NCI-H748 (cell line): ENCODE data around the gene GPR183.

Experiments
- DNase-seq: peaks from one replicate; lab custom pipeline; 2025; ENCODE audit not compliant: unreplicated experiment; lab: John Stamatoyannopoulos, UW

The GPR183 gene

GRCh38 chr13:99296398-99296797, 10.8 kb downstream of the GPR183 start:
- no peak for DNase-seq

- peak; percentile 29 for DNase-seq
Measured at GRCh38 chr13:99295488-99296252, 11.5 kb downstream of the GPR183 start.

GRCh38 chr13:99294958-99295357, 12.2 kb downstream of the GPR183 start:
- no peak for DNase-seq

GRCh38 chr13:99294198-99294597, 13.0 kb downstream of the GPR183 start:
- DNase-seq, result no peak

GRCh38 chr13:99293178-99293577, 14.0 kb downstream of the GPR183 start:
- no peak for DNase-seq

DNA sequence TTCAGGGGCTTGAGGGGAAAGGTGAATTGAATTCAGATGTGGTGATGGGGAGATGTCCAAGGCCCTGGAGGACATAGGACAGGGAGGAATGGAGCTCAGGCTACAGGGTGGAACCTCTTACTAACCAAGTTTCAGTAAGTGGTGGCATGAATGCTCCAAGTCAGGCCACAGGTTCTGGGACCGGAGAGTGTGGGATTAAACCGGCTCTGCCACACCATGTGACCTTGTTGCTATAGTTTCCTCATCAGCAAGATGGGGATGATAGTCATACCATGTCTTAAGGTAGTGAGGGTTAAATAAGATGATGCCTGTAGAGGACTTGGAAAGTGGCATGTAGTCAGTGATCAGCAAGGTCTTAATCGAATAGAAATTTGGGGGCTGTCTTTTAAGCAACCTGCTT, 16.3 kb downstream of the GPR183 start:
- no peak for DNase-seq

DNA sequence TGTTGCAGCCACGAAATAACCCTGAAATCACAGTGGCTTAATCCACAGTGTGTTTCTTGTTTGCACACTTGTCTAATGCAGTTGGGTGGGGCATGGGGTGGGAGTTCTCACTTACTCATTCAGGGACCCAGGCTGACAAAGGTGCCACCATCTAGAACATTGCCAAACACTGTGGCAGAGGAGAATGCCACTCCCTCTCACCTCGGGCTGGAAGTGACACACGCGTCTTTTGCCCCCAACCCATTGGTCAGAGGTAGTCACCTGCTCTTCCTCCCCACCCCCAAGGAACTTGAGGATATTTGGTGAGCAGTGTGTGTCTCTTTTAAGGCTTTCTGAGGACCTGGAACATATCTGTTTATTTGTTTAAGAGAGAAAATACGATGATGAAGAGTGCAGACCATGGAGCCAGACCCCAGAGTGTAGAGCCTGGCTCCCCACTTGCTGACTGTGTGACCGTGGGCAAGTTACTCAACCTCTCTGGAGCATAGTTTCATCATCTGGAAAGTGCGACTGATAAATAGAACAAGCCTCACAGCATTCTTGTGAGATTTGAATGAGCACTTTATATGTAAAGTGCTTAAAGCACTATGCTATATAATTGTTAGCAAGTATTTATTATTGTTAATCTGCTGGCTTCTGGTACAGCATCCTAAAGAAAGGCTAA, 17.4 kb downstream of the GPR183 start:
- DNase-seq, result no peak

DNA sequence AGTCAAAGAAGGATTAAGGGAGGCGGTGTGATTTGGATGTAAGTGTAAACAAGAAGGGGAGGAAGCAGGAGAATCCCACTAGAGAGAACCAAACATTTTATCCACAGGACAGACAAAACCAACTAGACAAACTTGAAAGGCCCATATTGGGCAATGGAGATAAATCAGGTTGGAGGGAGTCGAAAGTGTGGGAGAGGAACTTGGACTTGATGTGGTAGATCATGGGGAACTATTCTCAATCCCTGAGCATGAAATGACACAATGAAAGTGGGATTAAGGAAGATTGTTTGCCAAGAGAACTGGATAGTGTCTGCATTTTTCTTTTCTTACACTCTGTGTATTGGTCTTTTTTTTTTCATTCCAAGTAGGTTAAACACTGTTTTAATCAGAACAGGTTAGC, 17.9 kb downstream of the GPR183 start:
- DNase-seq, result no peak

GRCh38 chr13:99288089-99288488, 19.1 kb downstream of the GPR183 start:
- DNase-seq, result no peak

DNA sequence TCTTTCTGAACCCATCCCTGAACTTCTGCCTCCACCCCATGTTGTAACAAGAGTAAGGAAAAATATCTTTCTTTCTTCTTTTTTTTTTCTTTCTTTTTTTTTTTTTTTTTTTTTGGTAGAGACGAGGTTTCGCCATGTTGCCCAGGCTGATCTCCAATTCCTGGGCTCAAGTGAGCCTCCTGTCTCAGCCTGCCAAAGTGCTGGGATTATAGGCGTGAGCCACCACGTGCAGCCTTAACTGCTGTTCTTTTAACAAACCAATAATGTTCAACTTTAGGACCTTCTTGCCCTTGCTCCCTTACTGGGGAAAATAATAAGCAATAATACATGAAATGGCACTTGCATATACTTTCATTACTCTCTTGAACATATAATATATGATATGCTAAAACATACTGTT, 19.6 kb downstream of the GPR183 start:
- DNase-seq, result no peak

GRCh38 chr13:99285432-99286182, 21.6 kb downstream of the GPR183 start:
- no peak for DNase-seq

DNA sequence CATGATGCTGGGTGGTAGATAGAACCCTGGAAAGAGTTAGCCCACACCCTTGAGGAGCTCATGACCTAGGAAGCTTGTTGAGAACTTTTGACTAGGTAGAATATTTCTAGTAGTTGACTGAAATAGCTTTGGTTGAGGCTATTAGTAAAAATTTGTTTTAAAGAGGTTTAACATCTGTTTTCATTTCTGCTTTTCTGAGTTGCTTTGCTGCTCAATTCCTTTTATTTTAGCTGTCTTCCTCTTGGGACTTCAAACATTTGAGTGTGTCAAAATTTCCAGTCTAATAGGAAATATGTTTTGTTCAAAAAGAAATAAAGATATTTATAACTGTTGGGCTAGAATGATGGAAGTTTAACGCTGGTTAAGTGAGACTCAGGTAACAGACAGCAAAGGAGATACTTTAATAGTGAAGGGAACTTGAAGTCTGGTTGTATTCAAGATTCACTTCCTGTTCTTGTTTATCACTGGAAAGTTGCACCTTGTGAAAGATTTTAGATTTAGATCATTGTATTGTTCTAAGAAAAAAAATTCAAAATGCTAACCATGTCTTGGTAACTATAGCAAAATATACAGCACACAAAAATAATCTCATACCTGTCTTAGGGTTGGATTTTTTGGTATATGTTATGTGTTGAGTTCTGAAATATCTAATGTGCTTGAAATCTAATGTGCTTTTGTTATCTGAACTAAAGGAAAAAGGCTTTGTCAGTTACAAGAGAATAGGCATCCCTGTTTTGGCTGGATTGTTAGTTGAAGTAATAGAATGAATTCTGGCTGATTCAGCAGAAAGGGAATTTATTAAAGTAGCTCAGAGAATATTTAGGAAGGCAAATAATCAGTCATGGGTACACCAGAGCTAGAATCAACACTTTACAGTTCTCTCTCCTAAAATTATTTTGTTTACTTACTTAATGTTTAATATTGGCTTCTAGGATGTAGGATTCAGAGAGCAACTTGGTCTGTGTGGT, 24.7 kb downstream of the GPR183 start:
- no peak for DNase-seq

GRCh38 chr13:99281811-99282263, 25.4 kb downstream of the GPR183 start:
- DNase-seq, result no peak

DNA sequence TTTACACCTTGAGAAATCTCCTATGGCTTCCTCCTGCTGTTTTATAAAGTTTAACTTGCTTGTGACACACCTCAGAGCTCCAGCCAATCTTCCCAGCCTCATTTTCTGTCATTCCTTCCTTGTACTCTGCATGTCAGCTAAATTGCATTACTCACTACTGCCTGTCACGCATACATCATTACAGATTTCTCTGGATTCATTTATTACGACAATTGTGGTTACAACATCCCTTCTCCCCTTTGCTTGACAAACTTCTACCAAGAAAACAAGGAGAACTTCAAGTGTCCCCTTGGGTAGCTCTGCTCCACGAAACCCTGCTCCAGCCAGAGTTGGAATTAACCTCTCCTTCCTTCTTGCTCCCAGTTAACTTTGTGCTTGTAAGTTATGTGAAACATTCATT, 27.0 kb downstream of the GPR183 start:
- DNase-seq, result no peak

- no peak for DNase-seq
Measured at GRCh38 chr13:99279637-99280036, 27.6 kb downstream of the GPR183 start.

DNA sequence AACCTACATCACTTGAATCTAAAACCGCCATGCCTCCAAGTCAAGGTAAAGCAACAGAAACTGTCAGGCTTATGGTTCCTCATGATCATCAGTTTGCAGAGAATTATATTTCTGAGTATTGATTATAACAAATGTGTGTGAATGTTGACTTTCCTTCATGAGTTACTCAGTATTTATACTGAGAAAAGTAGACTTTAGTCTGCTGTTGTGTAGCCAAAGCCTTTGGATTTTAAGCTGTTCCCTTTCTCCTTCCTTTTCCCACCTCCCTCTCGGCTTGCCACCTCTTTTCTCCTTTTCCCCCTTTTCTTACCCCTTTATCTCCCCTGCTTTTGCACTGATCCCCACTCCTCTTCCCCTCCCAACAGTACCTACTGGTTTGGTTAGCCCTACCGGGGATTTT, 28.4 kb downstream of the GPR183 start:
- no peak for DNase-seq

- no peak for DNase-seq
Measured at GRCh38 chr13:99278200-99278599, 29.0 kb downstream of the GPR183 start.

- no peak for DNase-seq
Measured at GRCh38 chr13:99277629-99278028, 29.6 kb downstream of the GPR183 start.

- no peak for DNase-seq
Measured at GRCh38 chr13:99276706-99277105, 30.5 kb downstream of the GPR183 start.

DNA sequence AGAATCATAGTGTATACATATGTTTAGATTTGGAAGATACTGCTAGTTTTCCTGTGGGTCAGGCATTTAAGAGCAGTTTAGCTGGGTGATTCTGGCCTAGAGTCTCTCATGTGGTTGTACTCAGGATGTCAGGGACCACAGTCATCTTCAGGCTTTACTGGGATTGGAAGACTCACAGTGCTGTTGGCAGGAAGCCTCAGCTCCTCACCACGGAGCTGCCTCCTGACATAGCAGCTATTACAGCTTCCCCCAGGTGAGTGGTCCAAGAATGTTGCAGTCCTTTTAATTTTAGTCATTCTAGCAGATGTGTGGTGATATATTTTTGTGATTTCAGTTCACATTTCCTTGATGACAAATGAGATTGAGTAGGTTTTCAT, 32.1 kb downstream of the GPR183 start:
- DNase-seq, result no peak

GRCh38 chr13:99273128-99273527, 34.1 kb downstream of the GPR183 start:
- no peak for DNase-seq
